H1 (cell line): ENCODE measurements around the gene CTSA.

ENCODE experiments used
- CHD1 ChIP-seq: IDR thresholded peaks from 2 replicates; pipeline ENCODE4 v1.6.1; 2012; ENCODE audit warnings: low read depth, low read length, improper control_type of control experiment
- CTCF ChIP-seq, 3 experiments: IDR thresholded peaks; 1 replicate in 2 of 3; 2 replicates in 1 of 3; pipeline versions ENCODE4 v1.5.1 to v1.6.1; 2011; ENCODE audit warnings: low read length in 3 of 3, mild to moderate bottlenecking in 3 of 3, inconsistent platforms in 2 of 3, low read depth in 1 of 3, moderate library complexity in 1 of 3; ENCODE audit not compliant: insufficient read depth in 1 of 3; ENCODE audit errors: control extremely low read depth in 1 of 3
- EGR1 ChIP-seq: IDR thresholded peaks from 2 replicates; pipeline ENCODE4 v1.6.1; 2011; ENCODE audit warnings: low read depth, low read length, borderline replicate concordance
- EZH2 ChIP-seq: fragments of 200-600 bp; sonication (generic); IDR thresholded peaks from 2 replicates; pipeline ENCODE4 v1.7.1; 2012; ENCODE audit warnings: low read depth, mild to moderate bottlenecking, moderate library complexity, low read length, inconsistent platforms; ENCODE audit not compliant: severe bottlenecking
- HDAC6 ChIP-seq: IDR thresholded peaks from one replicate; pipeline ENCODE4 v1.7.1; 2012; ENCODE audit warnings: low read depth, mild to moderate bottlenecking, inconsistent platforms, low read length, moderate library complexity
- POLR2A ChIP-seq, 2 experiments: IDR thresholded peaks; 1 replicate in 1 of 2; 2 replicates in 1 of 2; pipeline ENCODE4 v1.6.1; 2011; ENCODE audit warnings: low read depth in 2 of 2, low read length in 2 of 2, mild to moderate bottlenecking in 2 of 2; ENCODE audit errors: control extremely low read depth in 1 of 2
- POLR2AphosphoS5 ChIP-seq: IDR thresholded peaks from 2 replicates; pipeline ENCODE4 v1.6.1; 2011; ENCODE audit warnings: low read depth, low read length
- RAD21 ChIP-seq, 2 experiments: IDR thresholded peaks in 1 of 2; conservative IDR thresholded peaks in 1 of 2; 2 replicates each; pipeline ENCODE4 v1.6.1; 2011; ENCODE audit warnings: low read depth in 2 of 2, low read length in 2 of 2, improper control_type of control experiment in 1 of 2, inconsistent platforms in 1 of 2, mild to moderate bottlenecking in 1 of 2, moderate library complexity in 1 of 2
- RNF2 ChIP-seq: fragments of 200-900, 300-1000 bp; sonication (generic); IDR thresholded peaks from 2 replicates; pipeline ENCODE4 v1.7.1; 2016; ENCODE audit warnings: borderline replicate concordance, low read depth, mild to moderate bottlenecking, antibody characterized with exemption, low read length; ENCODE audit not compliant: poor library complexity, severe bottlenecking; ENCODE audit errors: missing control alignments
- SUZ12 ChIP-seq: fragments of 200-600 bp; sonication (generic); IDR thresholded peaks from 2 replicates; pipeline ENCODE4 v1.6.1; 2012; ENCODE audit warnings: mild to moderate bottlenecking, inconsistent platforms, low read length, moderate library complexity, mixed read lengths
- ZNF274 ChIP-seq: IDR thresholded peaks from 2 replicates; pipeline ENCODE4 v1.7.0; 2012; ENCODE audit warnings: low read length, borderline replicate concordance; ENCODE audit errors: extremely low read depth

- TF ChIP-seq ZNF274 = no peak
- TF ChIP-seq RNF2 = no peak
- no peak for TF ChIP-seq RAD21 (IDR thresholded peaks at IDR 0.05 in 1 of 2, conservative IDR thresholded peaks at IDR 0.05 in 1 of 2; ENCODE audit: low read depth in 2 of 2, low read length in 2 of 2)
- no peak for TF ChIP-seq HDAC6
- no peak for TF ChIP-seq CHD1
- TF ChIP-seq CTCF (IDR thresholded peaks at IDR 0.05; ENCODE audit: control extremely low read depth in 1 of 3, insufficient read depth in 1 of 3, low read depth in 1 of 3, low read length in 3 of 3) = no peak
- TF ChIP-seq EZH2 = no peak
- no peak for TF ChIP-seq SUZ12
- no peak for TF ChIP-seq POLR2A (IDR thresholded peaks at IDR 0.05; ENCODE audit: control extremely low read depth in 1 of 2, low read depth in 2 of 2, low read length in 2 of 2)
- TF ChIP-seq EGR1 = no peak
- no peak for TF ChIP-seq POLR2AphosphoS5
Measured at GRCh38 chr20:45909336-45909808, 18.2 kb downstream of the CTSA start.
